ENCODE data around the gene ZC3H18.
"Not testable (repeated sequence)": the region's sequence is repeated elsewhere in the genome, so short reads cannot be mapped to it uniquely, and the experiment has no call there.

Gene ZC3H18

DNA sequence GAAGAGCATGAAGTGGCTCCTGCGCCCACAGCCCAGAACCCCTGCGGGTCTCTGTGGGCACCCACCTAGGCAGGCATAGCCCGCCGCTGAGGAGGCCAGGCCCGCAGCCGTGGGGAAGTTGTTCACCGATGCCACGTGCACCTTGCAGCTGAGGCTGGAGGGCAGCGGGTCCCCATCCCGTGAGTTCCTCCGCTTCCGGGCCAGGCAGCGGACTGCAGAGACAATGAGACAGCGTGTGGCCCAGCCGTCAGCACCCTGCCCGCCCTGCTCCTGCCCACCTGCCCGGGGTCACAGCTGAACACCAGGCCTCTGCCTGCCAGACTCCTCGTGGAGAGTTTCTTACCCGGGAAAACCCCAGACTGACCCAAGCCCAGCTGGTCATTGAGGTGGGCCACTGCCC is 87.2 kb downstream of the ZC3H18 start:
- no peak for DNase-seq

DNA sequence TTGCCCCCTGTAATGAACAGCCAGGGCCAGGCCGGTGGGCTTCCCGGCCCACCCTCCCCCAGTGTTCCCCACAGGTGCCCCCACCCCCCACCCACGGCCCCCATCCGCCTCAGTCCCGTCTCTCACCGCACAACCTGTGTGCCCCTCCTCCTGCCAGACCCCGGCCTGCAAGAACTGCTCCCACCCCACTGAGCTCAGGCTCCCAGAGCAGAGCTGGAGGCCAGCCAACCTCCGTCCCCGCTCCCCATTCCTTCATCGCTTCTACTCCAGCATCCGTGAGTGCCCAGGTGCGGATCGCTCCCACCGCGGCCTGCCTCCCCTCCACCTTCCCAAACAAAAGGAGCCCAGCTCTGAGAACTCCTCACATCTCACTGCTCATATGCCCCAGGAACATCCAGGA is 88.5 kb downstream of the ZC3H18 start:
- DNase-seq: no peak

DNA sequence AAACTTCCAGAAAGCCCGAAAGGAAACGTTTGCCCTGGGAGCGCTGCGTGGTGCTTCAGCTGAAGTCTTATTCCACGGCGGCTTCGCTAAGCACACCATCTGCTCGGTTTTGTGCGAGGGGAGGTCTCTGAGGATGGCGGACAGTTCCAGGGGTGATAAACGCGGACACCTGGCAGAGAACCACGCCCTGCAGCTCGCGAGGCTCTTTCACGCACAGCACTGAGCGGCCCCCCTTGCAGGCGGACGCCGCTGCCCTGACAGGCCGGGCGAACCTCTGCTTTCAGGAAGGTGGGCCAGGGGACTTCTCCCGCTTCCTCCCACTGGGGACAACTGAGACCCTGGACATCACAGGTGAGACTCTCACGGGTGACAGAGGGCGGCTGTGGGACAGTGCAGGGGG is 89.0 kb downstream of the ZC3H18 start:
- DNase-seq: no peak

DNA sequence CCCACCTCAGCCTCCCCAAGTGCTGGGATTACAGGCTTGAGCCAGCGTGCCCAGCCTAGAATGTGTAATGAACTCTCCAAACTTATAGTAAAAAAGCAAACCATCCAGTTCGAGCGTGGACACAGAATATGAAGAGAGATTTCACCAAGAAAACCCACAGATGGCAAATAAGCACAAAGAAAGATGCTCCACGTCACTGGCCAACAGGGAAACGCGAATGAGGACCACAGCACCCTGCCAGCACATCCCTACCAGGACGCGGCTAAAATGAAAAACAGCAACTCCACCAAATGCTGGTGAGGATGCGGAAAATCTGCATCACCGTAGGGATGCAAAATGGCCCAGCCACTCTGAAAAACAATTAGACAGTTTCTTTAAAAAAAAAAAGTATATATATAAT is 91.3 kb downstream of the ZC3H18 start:
- DNase-seq: no peak

DNA sequence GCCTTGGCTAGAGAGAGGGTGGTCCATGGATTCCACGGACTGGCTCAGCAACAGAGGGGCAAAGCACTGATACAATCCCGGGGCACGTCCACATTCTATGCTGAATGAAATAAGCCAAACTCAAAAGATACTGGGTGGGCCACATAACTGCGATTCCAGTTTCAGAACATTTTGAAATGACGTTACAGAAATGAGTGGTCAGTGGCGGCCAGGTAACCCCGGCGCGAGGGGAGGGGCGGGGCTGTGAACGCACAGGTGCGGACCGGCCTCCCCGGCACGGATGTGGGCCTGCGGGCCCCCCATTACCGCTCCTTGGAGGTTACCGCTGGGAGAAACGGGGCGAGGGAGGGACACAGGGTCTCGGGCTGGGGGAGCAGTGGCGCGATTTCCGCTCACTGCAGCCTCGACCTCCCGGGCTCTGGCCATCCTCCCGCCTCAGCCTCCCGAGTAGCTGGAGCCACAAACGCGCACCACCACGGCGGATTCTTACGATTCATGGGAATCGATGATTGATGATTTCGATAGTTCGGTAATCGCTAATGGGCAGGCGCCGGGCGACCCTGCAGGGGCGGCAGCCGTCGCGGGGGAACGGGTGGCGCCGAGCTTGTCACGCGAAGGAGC is 92.1 kb downstream of the ZC3H18 start:
- no peak for DNase-seq

DNA sequence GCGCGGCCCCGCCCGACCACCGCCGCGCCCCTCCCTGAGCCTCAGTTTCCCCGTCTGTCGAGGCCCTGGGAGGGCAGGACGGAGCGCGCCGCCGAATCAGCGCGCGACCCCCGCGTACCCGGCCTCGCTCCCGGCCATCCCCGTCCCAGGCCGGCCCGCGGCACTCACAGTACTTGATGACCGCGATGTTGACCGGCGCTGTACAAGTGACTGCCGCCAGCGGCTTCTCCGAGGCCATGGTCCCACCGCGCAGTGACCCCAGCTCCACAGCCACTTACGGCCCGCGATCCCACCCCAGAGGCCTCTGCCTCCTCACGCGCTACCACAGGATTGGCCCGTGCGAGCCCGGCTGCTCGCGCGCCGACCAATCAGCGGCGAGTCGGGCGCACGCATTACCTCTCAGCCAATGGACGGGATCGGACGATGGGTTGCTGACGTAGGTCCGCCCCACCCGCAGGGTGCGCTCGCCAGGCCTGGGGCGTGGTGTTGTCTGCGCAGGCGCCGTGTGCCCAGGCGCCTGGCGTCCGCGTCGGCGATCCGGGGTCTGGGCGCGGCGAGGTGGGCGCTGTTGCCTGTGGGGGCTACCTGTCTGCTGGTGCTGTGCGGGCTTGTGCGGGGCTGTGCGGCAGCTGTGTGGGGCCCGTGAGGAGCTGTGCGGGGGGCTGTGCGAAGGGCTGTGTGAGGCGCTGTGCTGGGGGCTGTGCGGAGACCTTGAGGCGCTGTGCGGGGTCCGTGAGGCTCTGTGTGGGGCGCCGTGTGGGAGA is 92.8 kb downstream of the ZC3H18 start, which contains the start of gene MVD:
Gene MVD, minus strand, starts transcription at position 249 of the 764 bp plus-strand sequence. Its CDS starts 11 bp downstream, at position 238.
- peak; percentile 91 for DNase-seq

DNA sequence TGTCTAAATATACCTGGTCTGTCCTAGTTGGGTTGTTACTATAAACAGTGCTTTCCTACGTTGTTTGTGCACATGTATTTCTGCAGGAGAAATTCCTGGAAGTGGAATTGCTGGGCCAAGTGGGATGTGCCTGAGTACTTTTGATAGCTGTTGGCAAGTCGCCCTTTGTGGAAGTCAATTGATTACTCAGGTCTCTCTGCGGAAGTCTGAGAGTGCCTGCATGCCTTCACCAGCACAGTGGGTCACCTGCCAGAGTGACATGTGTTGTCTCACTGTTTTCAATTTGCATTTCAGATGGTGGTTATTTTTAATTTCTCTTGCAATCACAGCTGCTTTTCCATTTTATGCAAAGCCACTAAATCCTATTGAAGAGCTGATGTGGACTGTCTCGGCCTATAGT is 94.9 kb downstream of the ZC3H18 start:
- no peak for DNase-seq

DNA sequence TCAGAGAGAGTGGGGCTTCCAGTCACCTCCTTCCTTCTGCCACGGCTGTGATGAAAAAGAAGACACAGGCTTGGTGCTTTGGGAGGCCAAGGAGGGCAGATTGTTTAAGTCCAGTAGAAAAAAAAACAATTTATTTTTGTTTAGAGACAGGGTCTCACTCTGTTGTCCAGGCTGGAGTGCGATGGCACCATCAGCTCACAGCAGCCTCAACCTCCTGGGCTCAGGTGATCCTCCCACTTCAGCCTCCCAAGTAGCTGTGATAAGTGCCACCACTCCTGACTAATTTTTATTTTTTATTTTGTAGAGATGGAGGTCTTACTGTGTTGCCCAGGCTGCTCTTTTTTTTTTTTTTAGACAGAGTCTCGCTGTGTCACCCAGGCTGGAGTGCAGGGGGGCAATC is 95.4 kb downstream of the ZC3H18 start:
- no peak for DNase-seq

DNA sequence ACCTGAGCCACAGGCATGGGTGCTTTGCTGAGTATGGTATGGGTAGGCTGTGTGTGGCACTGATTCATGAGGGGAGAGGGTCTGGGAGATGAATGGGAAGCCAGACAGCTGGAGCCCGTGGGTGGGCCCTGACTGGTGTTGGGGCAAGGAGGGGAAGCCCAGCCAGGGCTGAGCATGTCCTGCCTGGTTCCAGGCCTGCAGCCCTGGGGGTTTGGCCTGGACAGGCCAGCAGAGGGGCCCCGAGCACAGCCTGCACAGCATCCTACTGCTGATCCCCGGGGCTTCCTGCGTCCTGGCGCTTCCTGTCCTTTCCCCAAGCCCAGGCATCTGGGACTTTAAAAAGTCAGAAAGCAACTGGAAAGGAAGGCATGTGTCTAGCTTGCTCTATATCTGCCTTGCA is 97.3 kb downstream of the ZC3H18 start:
- no peak for DNase-seq

DNA sequence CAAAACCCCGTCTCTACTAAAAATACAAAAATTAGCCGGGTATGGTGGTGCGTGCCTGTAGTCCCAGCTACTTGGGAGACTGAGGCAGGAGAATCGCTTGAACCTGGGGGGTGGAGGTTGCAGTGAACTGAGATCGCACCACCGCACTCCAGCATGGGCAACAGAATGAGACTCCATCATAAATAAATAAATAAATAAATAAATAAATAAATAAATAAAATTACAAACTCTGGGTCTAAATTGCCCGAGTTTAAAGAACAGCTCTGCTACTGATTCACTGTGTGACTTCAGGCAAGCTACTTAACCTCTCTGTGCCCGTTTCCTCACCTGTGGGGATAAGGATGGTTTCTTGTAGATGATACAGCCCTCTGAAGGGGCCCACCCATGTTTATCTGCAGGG is 99.3 kb downstream of the ZC3H18 start:
- not testable (repeated sequence) for DNase-seq

DNA sequence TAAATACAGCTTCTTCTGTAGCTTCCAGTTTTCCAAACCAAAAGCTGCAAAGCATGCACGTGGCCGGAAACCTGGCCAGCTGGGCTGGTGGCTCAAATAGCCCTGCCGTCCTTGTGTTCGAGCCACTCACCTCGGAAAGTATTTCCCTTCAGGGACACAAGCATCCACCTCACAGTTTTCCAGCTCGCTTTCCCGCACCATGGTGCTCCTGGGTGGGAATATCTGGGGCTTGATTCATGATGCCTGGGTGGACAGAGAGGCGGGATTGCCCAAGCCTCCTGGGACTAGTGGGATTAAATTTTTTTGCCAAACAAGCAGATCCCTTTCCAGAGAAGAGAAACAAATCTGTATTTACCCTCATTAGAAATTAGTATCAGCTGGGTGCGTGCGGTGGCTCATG is 99.8 kb downstream of the ZC3H18 start:
- DNase-seq: no peak

DNA sequence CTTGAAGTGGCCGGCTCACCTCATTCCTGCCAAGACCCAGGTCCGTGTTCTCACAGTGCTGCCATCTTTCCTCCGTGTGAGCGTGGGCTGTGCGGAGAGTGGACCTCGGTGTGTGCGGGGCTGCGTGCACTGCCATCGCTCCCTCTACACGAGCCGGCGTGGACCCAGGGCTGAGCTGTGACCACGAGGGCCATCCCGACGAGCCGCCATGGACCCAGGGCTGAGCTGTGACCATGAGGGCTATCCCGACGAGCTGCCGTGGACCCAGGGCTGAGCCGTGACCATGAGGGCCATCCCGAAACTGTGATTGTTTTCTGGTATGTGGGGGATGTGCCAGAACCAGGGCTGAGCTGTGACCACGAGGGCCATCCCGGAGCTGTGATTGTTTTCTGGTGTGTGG is 101.6 kb downstream of the ZC3H18 start:
- no peak for DNase-seq

DNA sequence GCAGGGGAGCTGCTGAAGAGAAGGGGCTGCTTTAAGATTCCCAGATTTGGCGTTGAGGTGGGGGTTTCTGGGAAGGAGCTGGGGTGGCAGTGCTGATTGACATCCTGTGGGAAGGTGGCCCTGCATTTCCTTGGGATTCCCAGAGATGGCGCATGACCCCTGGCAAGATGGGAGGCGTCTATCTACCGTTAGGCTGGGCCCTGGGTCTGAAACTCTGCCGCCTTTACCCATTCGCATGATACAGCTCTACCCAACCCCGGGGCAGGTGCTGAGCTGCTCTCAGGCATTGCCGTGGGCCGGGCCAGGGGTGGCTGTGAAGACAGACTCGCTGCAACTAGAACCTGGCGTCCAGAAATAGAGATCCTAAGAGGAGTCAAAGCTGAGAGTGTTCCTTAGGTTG is 102.6 kb downstream of the ZC3H18 start:
- DNase-seq: no peak

DNA sequence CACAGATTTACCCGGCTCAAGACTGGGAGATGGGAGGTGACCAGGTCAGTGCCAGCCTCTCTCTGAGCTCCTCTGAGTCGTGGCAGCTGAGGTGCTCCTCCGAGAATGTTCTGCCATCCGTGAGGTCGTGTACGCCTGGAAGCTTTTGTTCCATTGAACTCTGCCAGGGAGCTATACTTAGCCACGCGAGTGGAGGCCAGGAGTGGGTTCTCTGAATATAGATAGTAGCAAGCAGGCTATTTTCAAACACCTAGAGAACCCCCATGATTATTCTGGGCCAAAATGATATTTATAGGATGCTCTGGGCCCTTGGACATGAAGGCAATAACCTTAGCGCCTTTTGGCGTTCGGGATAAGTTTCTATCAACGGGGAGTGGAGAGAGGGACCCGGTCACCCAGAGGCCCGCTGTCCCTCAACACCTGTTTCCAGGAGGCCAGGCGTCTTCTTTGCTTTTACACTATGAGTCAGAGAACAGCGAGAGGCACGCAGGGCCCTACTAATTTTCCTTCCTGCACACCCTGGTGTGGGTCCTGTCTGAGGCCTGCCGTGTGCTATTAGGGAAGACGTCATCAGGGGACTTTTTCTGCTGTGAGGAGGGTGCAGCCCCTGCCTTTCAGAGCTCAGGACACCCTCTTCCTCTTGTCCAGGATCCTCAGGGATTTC is 103.6 kb downstream of the ZC3H18 start:
- DNase-seq: no peak

DNA sequence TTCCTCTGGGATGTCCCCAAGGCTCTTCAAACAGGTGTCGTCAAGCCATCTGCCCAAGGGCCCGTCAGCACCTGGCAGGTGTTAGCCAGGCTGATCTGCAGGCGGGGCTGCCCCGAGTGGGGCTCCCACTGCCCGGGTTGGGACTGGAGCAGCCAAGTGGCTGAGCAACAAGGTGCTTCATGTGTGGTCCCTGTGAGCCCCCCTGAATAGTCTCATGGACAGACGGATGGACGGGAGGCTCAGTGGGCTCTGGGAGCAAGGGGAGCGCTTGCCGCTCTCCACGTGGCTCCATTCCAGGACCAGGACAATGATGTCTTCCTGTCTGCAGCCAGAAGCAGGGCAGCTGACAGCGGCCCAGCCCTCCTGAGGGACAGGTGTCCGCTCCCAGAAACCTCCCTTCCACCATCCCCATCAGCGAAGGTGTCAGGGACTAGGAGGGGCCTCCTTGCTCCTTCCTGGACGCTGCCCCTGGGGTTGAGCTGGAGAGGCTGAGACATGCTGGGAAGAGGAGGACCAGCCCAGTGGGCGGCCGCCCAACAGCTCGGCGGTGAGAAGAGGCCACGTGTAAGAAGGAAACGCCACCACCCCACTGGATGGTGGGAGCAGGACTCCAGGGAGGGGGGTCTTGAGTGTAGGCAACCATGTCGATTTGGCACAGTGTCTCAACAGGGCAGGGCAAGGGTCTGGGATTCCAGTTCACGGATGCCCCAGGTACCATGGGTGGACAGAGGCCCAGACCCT is 106.5 kb downstream of the ZC3H18 start:
- DNase-seq: no peak

DNA sequence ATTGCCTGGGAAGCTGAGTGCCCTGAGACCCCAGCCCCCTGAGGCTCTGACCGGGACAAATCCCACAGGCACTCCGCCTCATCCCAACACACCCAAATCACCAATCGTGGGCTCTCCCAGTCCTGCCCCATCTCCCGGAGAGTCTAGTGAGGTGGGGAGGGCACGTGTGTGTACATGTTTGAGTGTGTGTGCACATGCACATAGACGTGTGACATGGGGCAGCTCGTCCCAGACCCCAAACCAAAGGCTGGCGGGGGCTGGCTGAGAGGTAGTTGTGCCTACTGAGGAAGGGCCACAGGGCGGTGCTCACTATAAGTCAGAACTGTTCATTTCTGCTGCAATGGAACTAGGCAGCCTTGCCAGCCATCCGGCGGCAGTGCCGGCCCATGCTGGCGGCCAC is 107.5 kb downstream of the ZC3H18 start:
- DNase-seq: no peak

DNA sequence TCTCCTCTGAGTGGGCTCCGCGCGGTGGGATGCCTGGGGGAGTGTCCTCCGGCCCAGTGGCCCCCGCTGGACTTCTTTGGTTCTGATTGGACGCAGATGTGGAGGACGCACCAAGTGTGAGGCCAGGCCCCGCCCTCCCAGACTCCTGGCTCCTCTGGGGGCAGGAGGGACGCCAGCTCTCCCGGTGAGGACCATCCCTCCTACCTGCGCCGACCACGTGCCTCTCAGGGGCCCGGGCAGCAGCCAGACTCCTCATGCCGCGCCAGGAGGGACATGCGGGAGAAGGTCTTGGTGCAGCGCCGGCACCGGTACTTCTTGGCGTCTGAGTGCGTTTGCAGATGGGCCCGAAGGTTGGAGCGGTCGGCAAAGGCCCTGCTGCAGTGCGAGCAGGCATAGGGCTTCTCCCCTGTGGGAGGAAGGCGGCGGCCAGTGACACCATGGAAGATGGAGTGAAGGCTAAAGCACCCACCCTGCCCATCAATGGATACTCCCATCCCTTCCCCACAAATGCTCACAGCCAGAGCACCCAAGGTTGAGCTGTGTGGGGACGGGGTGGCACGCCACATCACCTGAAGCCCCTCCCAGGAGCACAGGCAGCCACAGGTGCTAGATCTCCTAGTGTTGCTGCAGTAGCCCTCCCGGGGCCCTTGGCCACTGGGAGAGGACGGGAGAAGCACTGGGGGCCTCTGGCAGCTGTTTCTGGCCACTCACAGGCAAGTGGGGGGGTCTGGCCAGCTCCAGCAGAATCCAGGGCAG is 108.2 kb downstream of the ZC3H18 start:
- DNase-seq: no peak

DNA sequence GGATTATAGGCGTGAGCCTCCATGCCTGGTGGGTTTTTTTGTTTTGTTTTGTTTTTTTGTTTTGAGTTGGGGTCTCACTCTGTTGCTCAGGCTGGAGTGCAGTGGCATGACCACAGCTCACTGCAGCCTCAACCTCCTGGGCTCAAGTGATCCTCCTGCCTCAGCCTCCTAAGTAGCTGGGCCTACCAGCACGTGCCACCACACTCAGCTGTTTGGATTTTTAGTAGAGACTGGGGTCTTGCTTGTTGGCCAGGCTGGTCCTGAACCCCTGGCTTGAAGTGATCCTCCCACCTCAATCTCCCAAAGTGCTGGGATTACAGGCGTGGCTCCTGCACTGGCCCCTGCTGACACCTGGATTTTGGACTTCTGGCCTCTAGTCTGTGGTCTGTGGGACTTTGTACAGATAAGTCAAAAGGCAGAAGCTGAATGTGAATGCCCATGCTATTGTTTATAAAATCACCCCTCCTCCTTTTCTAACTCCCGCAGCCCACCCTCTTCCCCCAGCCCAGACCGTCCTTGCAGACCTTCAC is 110.4 kb downstream of the ZC3H18 start:
- DNase-seq: no peak

DNA sequence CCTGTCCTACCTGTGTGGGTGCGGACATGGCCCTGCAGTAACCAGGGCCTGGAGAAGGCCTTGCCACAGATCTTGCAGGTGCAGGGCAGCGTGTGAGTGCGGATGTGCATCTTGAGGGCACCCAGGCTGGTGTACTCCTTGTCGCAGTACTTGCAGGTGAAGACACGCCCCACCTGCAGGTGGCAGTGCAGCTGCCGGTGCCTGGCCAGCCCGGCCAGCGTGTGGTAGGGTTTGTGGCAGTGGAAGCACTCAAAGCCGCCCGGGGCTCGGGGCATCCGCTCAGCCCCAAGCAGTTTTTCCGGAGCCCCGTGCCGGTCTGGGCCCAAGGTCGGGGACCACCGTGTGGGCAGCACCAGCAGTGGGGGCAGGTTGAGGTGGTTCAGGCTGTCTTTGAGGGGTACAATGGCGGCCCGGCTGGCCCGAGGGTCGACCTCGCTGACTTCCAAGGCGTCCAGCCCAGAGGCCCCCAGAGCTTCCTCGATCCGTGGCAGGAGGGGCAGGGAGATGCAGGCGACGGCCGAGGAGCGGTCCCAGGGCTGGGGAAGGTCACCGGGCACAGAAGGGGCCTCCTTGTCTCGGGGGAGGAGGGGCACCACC is 111.0 kb downstream of the ZC3H18 start:
- DNase-seq: no peak
